HepG2 (cell line): ENCODE measurements around the gene USP32. TPM values are rescaled to one million over a fixed set of nuclear protein-coding genes. Genes with fewer than 3 reads are reported as not detected.

Experiments used
- CERS6 ChIP-seq: sonication (generic); formaldehyde crosslinking; IDR thresholded peaks from 2 replicates; pipeline ENCODE4 v1.5.0; 2020; ENCODE audit warnings: missing genetic modification reagents
- CHD4 ChIP-seq: fragments of 200-600 bp; sonication (generic); IDR thresholded peaks from 2 replicates; pipeline ENCODE4 v1.7.0; 2017; ENCODE audit warnings: mild to moderate bottlenecking, low read length, borderline replicate concordance
- CREB3 ChIP-seq: sonication (generic); formaldehyde crosslinking; IDR thresholded peaks from 2 replicates; pipeline ENCODE4 v1.5.0; 2020; ENCODE audit warnings: missing genetic modification reagents
- DRAP1 ChIP-seq: IDR thresholded peaks from 2 replicates; pipeline ENCODE4 v1.6.1; 2016; ENCODE audit warnings: missing genetic modification reagents, missing compliant biosample characterization
- EHMT2 ChIP-seq: fragments of 200-600 bp; sonication (generic); IDR thresholded peaks from 2 replicates; pipeline ENCODE4 v1.7.0; 2017; ENCODE audit warnings: antibody characterized with exemption, low read depth, low read length, borderline replicate concordance
- FIP1L1 ChIP-seq: fragments of 200-400 bp; formaldehyde crosslinking; IDR thresholded peaks from 2 replicates; pipeline ENCODE4 v1.6.1; 2018; ENCODE audit warnings: low read depth, mild to moderate bottlenecking, low read length, moderate library complexity, borderline replicate concordance; ENCODE audit not compliant: insufficient read depth
- FOSL1 ChIP-seq: sonication (generic); formaldehyde crosslinking; IDR thresholded peaks from 2 replicates; pipeline ENCODE4 v1.9.0; 2021; ENCODE audit warnings: missing genetic modification reagents, borderline replicate concordance
- FOXM1 ChIP-seq: sonication (generic); formaldehyde crosslinking; IDR thresholded peaks from 2 replicates; pipeline ENCODE4 v1.5.0; 2020; ENCODE audit warnings: missing genetic modification reagents
- HBP1 ChIP-seq: IDR thresholded peaks from 2 replicates; pipeline ENCODE4 v1.6.1; 2016; ENCODE audit warnings: low read depth, control low read depth
- HNF4A ChIP-seq: sonication (generic); formaldehyde crosslinking; IDR thresholded peaks from 2 replicates; pipeline ENCODE4 v1.4.0; 2020; ENCODE audit warnings: missing genetic modification reagents
- KDM3A ChIP-seq: IDR thresholded peaks from 2 replicates; pipeline ENCODE4 v1.6.1; 2018; ENCODE audit warnings: low read depth, missing compliant biosample characterization
- LCORL ChIP-seq, 2 experiments: fragments of 450-650 bp in 1 of 2; sonication (generic) in 1 of 2; formaldehyde crosslinking in 1 of 2; IDR thresholded peaks; 2 replicates each; pipeline versions ENCODE4 v1.5.0 to v1.6.1; 2017 to 2020; ENCODE audit warnings: antibody characterized with exemption in 1 of 2, missing genetic modification reagents in 1 of 2
- MAX ChIP-seq: IDR thresholded peaks from 2 replicates; pipeline ENCODE4 v1.6.1; 2012; ENCODE audit warnings: inconsistent platforms
- PITX1 ChIP-seq: sonication (generic); formaldehyde crosslinking; IDR thresholded peaks from 2 replicates; pipeline ENCODE4 v1.5.1; 2020; ENCODE audit warnings: mild to moderate bottlenecking, missing genetic modification reagents
- PLRG1 ChIP-seq: fragments of 450-650 bp; conservative IDR thresholded peaks from 2 replicates; pipeline ENCODE4 v1.6.1; 2016
- PPARG ChIP-seq: conservative IDR thresholded peaks from 2 replicates; pipeline ENCODE4 v1.6.1; 2016; ENCODE audit warnings: missing biosample characterization, missing genetic modification reagents
- SMAD9 ChIP-seq: sonication (generic); formaldehyde crosslinking; IDR thresholded peaks from 2 replicates; pipeline ENCODE4 v1.5.1; 2020; ENCODE audit warnings: mild to moderate bottlenecking, missing genetic modification reagents
- SNAI1 ChIP-seq: sonication (generic); formaldehyde crosslinking; IDR thresholded peaks from 2 replicates; pipeline ENCODE4 v1.5.0; 2020; ENCODE audit warnings: mild to moderate bottlenecking, missing genetic modification reagents, borderline replicate concordance
- THAP11 ChIP-seq: IDR thresholded peaks from 2 replicates; pipeline ENCODE4 v1.6.1; 2016; ENCODE audit warnings: missing biosample characterization, missing genetic modification reagents
- WIZ ChIP-seq: sonication (generic); formaldehyde crosslinking; IDR thresholded peaks from 2 replicates; pipeline ENCODE4 v1.5.1; 2020; ENCODE audit warnings: mild to moderate bottlenecking, missing genetic modification reagents
- ZFP1 ChIP-seq: IDR thresholded peaks from 2 replicates; pipeline ENCODE4 v1.6.1; 2016
- ZMYM3 ChIP-seq: sonication (generic); formaldehyde crosslinking; IDR thresholded peaks from 2 replicates; pipeline ENCODE4 v1.5.1; 2020; ENCODE audit warnings: mild to moderate bottlenecking, missing genetic modification reagents
- ZNF20 ChIP-seq: sonication (generic); formaldehyde crosslinking; IDR thresholded peaks from 2 replicates; pipeline ENCODE4 v1.4.0; 2020; ENCODE audit warnings: mild to moderate bottlenecking, moderate library complexity, missing genetic modification reagents
- ZNF292 ChIP-seq: sonication (generic); formaldehyde crosslinking; IDR thresholded peaks from 2 replicates; pipeline ENCODE4 v1.8.1; 2022; ENCODE audit warnings: mild to moderate bottlenecking, low read depth, missing genetic modification reagents, borderline replicate concordance
- ZNF383 ChIP-seq: sonication (generic); formaldehyde crosslinking; IDR thresholded peaks from 2 replicates; pipeline ENCODE4 v1.4.0; 2020; ENCODE audit warnings: missing genetic modification reagents, mild to moderate bottlenecking, borderline replicate concordance
- ZNF543 ChIP-seq: sonication (generic); formaldehyde crosslinking; IDR thresholded peaks from 2 replicates; pipeline ENCODE4 v1.4.0; 2020; ENCODE audit warnings: mild to moderate bottlenecking, missing genetic modification reagents
- ZNF720 ChIP-seq: sonication (generic); formaldehyde crosslinking; IDR thresholded peaks from 2 replicates; pipeline ENCODE4 v1.4.0; 2020; ENCODE audit warnings: missing genetic modification reagents
- ZSCAN21 ChIP-seq: sonication (generic); formaldehyde crosslinking; IDR thresholded peaks from 2 replicates; pipeline ENCODE4 v1.8.0; 2022; ENCODE audit warnings: mild to moderate bottlenecking, missing genetic modification reagents, moderate library complexity, borderline replicate concordance
- polyA plus RNA-seq, 8 experiments: library from polyadenylated mRNA; depleted of rRNA in 3 of 8; stranded (reverse) in 7 of 8; unstranded in 1 of 8; fragments of >200 nt; fragmentation: Illumina TruSeq in 4 of 8; extraction: Trizol in 4 of 8; gene quantifications; 2 replicates each; pipeline versions ENCODE4 v1.2.1 to v1.2.3, GENCODE V29; 2011 to 2016; ENCODE audit warnings: low read depth in 4 of 8, missing spikeins in 1 of 8, mixed read lengths in 1 of 8; ENCODE audit not compliant: insufficient read depth in 1 of 8
- total RNA-seq, 5 experiments: library from RNA; depleted of rRNA; stranded (reverse); fragments of >200 nt; fragmentation: Illumina TruSeq; extraction: Trizol; gene quantifications; 2 replicates each; pipeline ENCODE4 v1.2.3, GENCODE V29; 2016; ENCODE audit warnings: low read depth in 1 of 5

USP32 gene
- total and polyA plus RNA-seq, 2 of the 13 experiments (the other 11 are each of a cell fraction or from before 2014, with no cell fraction given) = 24.9 to 39.9 TPM

GRCh38 chr17:60355663-60356594 is 36.0 kb downstream of the USP32 start (continued):
- TF ChIP-seq CREB3 (CRISPR knock-in tag) (no peak), ZNF20 (CRISPR knock-in tag) (no peak), HBP1 (CRISPR knock-in tag) (no peak), CERS6 (CRISPR knock-in tag) (no peak), PLRG1 (no peak), ZNF543 (no peak), FIP1L1 (no peak), THAP11 (CRISPR knock-in tag) (no peak; the same call in 1 of the 2 replicates), ZSCAN21 (CRISPR knock-in tag) (0 out of 2 replicates have a peak, but pooled peaks have one; percentile 41), ZNF720 (CRISPR knock-in tag) (no peak), ZFP1 (no peak), FOSL1 (no peak), LCORL (IDR thresholded peaks at IDR 0.05) (no peak; the same call in 1 of the 2 replicates), LCORL (CRISPR knock-in tag; IDR thresholded peaks at IDR 0.05) (no peak; the same call in none of the 2 replicates), KDM3A (CRISPR knock-in tag) (no peak), MAX (peak; percentile 58), PITX1 (CRISPR knock-in tag) (peak; percentile 28; the same call in 1 of the 2 replicates), ZNF383 (no peak), CHD4 (no peak), PPARG (CRISPR knock-in tag) (no peak; the same call in 1 of the 2 replicates), SMAD9 (CRISPR knock-in tag) (no peak), DRAP1 (CRISPR knock-in tag) (0 out of 2 replicates have a peak, but pooled peaks have one; percentile 17), WIZ (CRISPR knock-in tag) (no peak), EHMT2 (no peak; the same call in 1 of the 2 replicates), SNAI1 (no peak), HNF4A (CRISPR knock-in tag) (no peak), FOXM1 (no peak), ZNF292 (no peak), ZMYM3 (no peak)
